ENCODE measurements around the gene LRRC8E.
A peak's percentile ranks its signal among the peaks of the same experiment; 100 is the strongest.

LRRC8E gene

DNA sequence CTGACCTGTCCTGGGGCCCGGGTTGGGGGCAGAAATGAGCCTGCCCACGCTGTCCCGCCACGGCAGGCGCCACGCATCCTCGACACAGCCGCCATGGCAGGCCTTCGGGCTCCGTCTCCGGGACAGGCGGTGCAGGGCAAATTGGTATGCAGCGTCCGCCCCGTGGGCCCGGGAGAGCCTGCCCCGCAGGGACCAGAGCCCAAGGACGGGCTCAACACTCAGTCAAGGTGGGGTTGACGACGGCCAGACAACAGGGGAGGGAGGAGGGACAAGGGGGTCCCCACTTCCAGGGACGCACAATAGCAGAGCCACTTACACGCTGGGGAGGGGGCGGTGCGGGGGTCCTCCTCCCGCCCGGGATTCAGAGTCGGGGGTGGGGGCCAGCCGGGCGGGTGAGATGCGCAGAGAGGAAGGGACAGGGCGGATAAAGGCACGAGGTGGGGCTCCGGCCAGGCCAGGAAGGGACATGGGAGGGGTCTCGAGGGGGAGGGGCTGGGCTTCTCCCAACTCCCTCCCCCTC lies 36.4 kb downstream of the LRRC8E start:
- DNase-seq (ENCODE audit: low read depth), result no peak
- TF ChIP-seq, protein P1, sequence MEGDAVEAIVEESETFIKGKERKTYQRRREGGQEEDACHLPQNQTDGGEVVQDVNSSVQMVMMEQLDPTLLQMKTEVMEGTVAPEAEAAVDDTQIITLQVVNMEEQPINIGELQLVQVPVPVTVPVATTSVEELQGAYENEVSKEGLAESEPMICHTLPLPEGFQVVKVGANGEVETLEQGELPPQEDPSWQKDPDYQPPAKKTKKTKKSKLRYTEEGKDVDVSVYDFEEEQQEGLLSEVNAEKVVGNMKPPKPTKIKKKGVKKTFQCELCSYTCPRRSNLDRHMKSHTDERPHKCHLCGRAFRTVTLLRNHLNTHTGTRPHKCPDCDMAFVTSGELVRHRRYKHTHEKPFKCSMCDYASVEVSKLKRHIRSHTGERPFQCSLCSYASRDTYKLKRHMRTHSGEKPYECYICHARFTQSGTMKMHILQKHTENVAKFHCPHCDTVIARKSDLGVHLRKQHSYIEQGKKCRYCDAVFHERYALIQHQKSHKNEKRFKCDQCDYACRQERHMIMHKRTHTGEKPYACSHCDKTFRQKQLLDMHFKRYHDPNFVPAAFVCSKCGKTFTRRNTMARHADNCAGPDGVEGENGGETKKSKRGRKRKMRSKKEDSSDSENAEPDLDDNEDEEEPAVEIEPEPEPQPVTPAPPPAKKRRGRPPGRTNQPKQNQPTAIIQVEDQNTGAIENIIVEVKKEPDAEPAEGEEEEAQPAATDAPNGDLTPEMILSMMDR (conservative IDR thresholded peaks at IDR 0.05; ENCODE audit: low read length), result no peak
- H3K4me3 ChIP-seq (ENCODE audit: low read length), result no peak overlapping the region

DNA sequence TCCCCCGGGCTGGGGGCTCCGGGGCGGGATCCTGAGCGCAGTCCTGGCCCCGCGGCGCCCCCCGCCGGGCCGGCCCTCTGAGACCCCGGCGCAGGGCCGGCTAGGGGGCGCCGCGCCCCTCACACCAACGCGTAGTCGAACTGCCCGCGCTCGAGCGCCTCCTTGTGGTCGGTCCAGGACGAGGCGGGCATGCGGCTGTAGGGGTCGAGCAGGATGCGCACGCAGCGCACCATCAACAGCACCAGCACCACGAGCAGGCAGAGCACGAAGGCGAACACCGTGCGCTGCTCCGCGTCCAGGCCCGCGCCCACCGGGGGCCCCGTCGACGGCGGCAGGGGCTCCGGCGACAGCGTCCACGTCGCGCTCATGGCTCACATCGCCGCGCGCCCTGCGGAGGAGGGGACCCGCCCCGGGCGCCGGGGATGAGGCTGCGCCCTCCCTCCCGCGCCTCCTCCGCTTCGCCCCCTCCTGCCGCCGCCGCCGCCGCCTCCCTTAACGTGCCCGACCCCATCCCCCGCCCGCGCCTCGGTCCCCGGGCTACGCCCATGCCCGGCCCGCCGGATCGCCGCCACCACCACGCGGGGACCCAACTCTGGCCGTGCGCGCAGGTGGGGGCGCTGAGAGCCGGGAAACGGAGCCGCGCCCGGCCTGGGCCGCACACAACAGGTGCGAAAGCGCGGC lies 37.0 kb downstream of the LRRC8E start:
- peak; percentile 48 for DNase-seq (ENCODE audit: low read depth)
- H3K4me3 ChIP-seq (ENCODE audit: low read length), result peak overlapping the region; percentile 22
- TF ChIP-seq, protein P1 (conservative IDR thresholded peaks at IDR 0.05; ENCODE audit: low read length), result peak; percentile 62

- peak within 1 kb of the TSS; percentile 59 for H3K4me3 ChIP-seq (ENCODE audit: low read length)
- TF ChIP-seq, protein P1 (conservative IDR thresholded peaks at IDR 0.05; ENCODE audit: low read length), result peak; percentile 13; the same call in 1 of the 2 replicates
- DNase-seq (ENCODE audit: low read depth), result peak; percentile 31
Measured at GRCh38 chr19:7926021-7926726, 37.9 kb downstream of the LRRC8E start, which contains the start of gene CTXN1. TSS of gene CTXN1 (minus strand) at chr19:7926135. CDS start at chr19:7925538, 597 bp downstream.

- TF ChIP-seq, protein P1 (conservative IDR thresholded peaks at IDR 0.05; ENCODE audit: low read length), result no peak
- no peak for DNase-seq (ENCODE audit: low read depth)
- H3K4me3 ChIP-seq (ENCODE audit: low read length), result no peak overlapping the region
Measured at GRCh38 chr19:7926727-7927604, 38.7 kb downstream of the LRRC8E start.

GRCh38 chr19:7927605-7928333 lies 39.5 kb downstream of the LRRC8E start:
- TF ChIP-seq, protein P1 (conservative IDR thresholded peaks at IDR 0.05; ENCODE audit: low read length), result no peak
- no peak overlapping the region for H3K4me3 ChIP-seq (ENCODE audit: low read length)
- DNase-seq (ENCODE audit: low read depth), result no peak

DNA sequence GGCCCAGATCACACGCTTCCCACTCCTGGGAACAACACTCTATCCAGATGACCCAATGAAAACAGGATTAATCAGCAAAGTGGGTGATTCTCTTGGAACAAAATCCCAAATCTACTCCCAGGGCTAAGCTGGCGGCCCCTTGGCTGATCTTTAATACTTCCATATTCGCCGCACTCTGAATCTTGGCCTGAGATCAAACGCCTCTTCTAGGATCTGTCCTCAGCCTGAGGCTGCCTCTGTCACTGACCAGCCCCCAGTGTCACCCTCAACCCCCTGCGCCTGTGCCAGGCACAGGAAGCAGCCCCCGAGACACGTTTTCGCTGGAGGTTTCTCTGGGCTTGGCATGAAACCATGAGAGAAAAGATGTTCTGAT lies 40.0 kb downstream of the LRRC8E start:
- DNase-seq (ENCODE audit: low read depth), result no peak
- no peak overlapping the region for H3K4me3 ChIP-seq (ENCODE audit: low read length)
- TF ChIP-seq, protein P1 (conservative IDR thresholded peaks at IDR 0.05; ENCODE audit: low read length), result no peak
